ENCODE data around the gene KCNJ3. TPM values are rescaled to one million over a fixed set of nuclear protein-coding genes. Genes with fewer than 3 reads are reported as not detected.
"Not testable (repeated sequence)": the region's sequence is repeated elsewhere in the genome, so short reads cannot be mapped to it uniquely, and the experiment has no call there.

KCNJ3 gene
- total RNA-seq, 1 experiment from 2014 or later: 0.21 TPM

DNA sequence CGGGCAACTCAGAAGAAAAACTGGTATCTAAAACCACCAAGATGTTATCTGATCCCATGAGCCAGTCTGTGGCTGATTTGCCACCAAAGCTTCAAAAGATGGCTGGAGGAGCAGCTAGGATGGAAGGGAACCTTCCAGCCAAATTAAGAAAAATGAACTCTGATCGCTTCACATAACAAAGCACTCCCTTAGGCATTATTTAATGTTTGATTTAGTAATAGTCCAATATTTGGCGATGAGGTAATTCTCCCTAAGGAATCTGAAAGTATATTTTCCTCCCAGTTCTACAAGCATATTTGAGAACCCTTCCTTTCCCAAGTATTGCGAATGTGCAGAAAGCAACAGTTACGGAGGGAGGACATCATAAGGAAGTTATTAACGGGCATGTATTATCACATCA is 156.6 kb downstream of the KCNJ3 start:
- in situ Hi-C loops (cut with HindIII; ENCODE audit: low pct_unique_long_range_greater_than_20kb, low sequenced_read_pairs): no loop called here
- Histone ChIP-seq H3K9me3 (ENCODE audit: control insufficient read depth, insufficient read depth, low read depth, low read length) (no peaks in the 10 kb centered on the region), H3K4me1 (ENCODE audit: control insufficient read depth, insufficient read depth, low read length) (no peaks in the 10 kb centered on the region), H3K27me3 (ENCODE audit: control insufficient read depth, insufficient read depth, low read length) (no peaks in the 10 kb centered on the region), H3K36me3 (ENCODE audit: control insufficient read depth, insufficient read depth, low read length) (no peaks in the 10 kb centered on the region), H3K27ac (ENCODE audit: low read length) (no peak overlapping the region), H3K4me3 (ENCODE audit: low read depth in 2 of 2, low read length in 2 of 2) (no peak overlapping the region)
- ATAC-seq: no peak
- CTCF ChIA-PET: no interaction called here
- TF ChIP-seq TCF7L2 (IDR thresholded peaks at IDR 0.05; ENCODE audit: low read depth, low read length) (no peak), POLR2AphosphoS5 (IDR thresholded peaks at IDR 0.05; ENCODE audit: low read depth, low read length) (no peak), SIN3A (IDR thresholded peaks at IDR 0.05; ENCODE audit: borderline replicate concordance, insufficient read depth, low read depth, low read length) (no peak)
- TF ChIP-seq, protein P1, sequence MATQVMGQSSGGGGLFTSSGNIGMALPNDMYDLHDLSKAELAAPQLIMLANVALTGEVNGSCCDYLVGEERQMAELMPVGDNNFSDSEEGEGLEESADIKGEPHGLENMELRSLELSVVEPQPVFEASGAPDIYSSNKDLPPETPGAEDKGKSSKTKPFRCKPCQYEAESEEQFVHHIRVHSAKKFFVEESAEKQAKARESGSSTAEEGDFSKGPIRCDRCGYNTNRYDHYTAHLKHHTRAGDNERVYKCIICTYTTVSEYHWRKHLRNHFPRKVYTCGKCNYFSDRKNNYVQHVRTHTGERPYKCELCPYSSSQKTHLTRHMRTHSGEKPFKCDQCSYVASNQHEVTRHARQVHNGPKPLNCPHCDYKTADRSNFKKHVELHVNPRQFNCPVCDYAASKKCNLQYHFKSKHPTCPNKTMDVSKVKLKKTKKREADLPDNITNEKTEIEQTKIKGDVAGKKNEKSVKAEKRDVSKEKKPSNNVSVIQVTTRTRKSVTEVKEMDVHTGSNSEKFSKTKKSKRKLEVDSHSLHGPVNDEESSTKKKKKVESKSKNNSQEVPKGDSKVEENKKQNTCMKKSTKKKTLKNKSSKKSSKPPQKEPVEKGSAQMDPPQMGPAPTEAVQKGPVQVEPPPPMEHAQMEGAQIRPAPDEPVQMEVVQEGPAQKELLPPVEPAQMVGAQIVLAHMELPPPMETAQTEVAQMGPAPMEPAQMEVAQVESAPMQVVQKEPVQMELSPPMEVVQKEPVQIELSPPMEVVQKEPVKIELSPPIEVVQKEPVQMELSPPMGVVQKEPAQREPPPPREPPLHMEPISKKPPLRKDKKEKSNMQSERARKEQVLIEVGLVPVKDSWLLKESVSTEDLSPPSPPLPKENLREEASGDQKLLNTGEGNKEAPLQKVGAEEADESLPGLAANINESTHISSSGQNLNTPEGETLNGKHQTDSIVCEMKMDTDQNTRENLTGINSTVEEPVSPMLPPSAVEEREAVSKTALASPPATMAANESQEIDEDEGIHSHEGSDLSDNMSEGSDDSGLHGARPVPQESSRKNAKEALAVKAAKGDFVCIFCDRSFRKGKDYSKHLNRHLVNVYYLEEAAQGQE (IDR thresholded peaks at IDR 0.05; ENCODE audit: insufficient read depth in 1 of 2, low read depth in 2 of 2, low read length in 1 of 2): no peak
- TF ChIP-seq, protein P2, sequence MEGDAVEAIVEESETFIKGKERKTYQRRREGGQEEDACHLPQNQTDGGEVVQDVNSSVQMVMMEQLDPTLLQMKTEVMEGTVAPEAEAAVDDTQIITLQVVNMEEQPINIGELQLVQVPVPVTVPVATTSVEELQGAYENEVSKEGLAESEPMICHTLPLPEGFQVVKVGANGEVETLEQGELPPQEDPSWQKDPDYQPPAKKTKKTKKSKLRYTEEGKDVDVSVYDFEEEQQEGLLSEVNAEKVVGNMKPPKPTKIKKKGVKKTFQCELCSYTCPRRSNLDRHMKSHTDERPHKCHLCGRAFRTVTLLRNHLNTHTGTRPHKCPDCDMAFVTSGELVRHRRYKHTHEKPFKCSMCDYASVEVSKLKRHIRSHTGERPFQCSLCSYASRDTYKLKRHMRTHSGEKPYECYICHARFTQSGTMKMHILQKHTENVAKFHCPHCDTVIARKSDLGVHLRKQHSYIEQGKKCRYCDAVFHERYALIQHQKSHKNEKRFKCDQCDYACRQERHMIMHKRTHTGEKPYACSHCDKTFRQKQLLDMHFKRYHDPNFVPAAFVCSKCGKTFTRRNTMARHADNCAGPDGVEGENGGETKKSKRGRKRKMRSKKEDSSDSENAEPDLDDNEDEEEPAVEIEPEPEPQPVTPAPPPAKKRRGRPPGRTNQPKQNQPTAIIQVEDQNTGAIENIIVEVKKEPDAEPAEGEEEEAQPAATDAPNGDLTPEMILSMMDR (IDR thresholded peaks at IDR 0.05): no peak
- POLR2A ChIA-PET: interaction anchor here (0.6 kb wide), 1 partner anchor 197 kb away, joined by 8 read pairs; no protein-coding TSS in a partner anchor
- DNase-seq (ENCODE audit: low read depth, low spot score): no peak
- intact Hi-C loops (cut with micrococcal nuclease; ENCODE audit: unreplicated experiment): no loop called here
- no TSS peak for BruUV-seq (replicated peaks)

DNA sequence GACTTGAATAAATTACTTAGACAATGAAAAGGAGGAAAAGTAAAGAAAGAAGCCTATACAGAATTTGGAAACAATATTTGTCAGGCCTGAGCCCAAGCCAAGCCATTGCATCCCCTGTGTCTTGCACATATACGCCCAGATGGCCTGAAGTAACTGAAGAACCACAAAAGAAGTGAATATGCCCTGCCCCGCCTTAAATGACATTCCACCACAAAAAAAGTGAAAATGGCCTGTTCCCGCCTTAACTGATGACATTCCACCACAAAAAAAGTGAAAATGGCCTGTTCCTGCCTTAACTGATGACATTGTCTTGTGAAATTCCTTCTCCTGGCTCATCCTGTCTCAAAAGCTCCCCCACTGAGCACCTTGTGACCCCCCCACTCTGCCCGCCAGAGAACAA is 168.7 kb downstream of the KCNJ3 start:
- in situ Hi-C loops (cut with HindIII; ENCODE audit: low pct_unique_long_range_greater_than_20kb, low sequenced_read_pairs); H3K4me3 ChIP-seq (ENCODE audit: low read depth in 2 of 2, low read length in 2 of 2); H3K36me3 ChIP-seq (ENCODE audit: control insufficient read depth, insufficient read depth, low read length); H3K9me3 ChIP-seq (ENCODE audit: control insufficient read depth, insufficient read depth, low read depth, low read length); DNase-seq (ENCODE audit: low read depth, low spot score); POLR2A ChIA-PET; H3K27me3 ChIP-seq (ENCODE audit: control insufficient read depth, insufficient read depth, low read length); BruUV-seq (replicated peaks); H3K4me1 ChIP-seq (ENCODE audit: control insufficient read depth, insufficient read depth, low read length); CTCF ChIA-PET; intact Hi-C loops (cut with micrococcal nuclease; ENCODE audit: unreplicated experiment); H3K27ac ChIP-seq (ENCODE audit: low read length); ATAC-seq: not testable (repeated sequence)

DNA sequence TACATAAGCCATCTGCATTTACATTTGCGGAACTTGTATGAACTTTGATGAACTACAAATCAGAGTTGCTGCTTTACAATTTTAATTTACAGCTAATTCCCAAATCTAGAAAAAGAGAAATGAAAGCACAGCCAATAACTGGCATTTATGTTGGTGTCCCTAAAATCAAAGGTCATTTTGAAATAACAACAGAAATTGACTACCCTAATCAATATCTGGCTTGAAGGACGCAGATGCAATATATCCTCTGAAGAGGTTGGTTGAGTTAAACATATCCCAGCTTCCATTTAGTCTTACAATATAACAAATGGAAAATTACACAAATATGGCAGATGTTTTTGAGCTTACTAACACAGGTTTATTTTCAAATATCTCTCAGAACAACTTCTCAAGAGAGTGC is 177.5 kb downstream of the KCNJ3 start:
- no peaks in the 10 kb centered on the region for H3K27me3 ChIP-seq (ENCODE audit: control insufficient read depth, insufficient read depth, low read length)
- intact Hi-C loops (cut with micrococcal nuclease; ENCODE audit: unreplicated experiment) (no loop called here), in situ Hi-C loops (cut with HindIII; ENCODE audit: low pct_unique_long_range_greater_than_20kb, low sequenced_read_pairs) (no loop called here)
- no peak overlapping the region for H3K4me3 ChIP-seq (ENCODE audit: low read depth in 2 of 2, low read length in 2 of 2)
- no peaks in the 10 kb centered on the region for H3K4me1 ChIP-seq (ENCODE audit: control insufficient read depth, insufficient read depth, low read length)
- no peak for DNase-seq (ENCODE audit: low read depth, low spot score)
- H3K27ac ChIP-seq (ENCODE audit: low read length): no peak overlapping the region
- ChIA-PET POLR2A (no interaction called here), CTCF (no interaction called here)
- ATAC-seq: no peak
- H3K9me3 ChIP-seq (ENCODE audit: control insufficient read depth, insufficient read depth, low read depth, low read length): no peaks in the 10 kb centered on the region
- TF ChIP-seq, protein P2 (IDR thresholded peaks at IDR 0.05): no peak
- TF ChIP-seq TCF7L2 (IDR thresholded peaks at IDR 0.05; ENCODE audit: low read depth, low read length) (no peak), SIN3A (IDR thresholded peaks at IDR 0.05; ENCODE audit: borderline replicate concordance, insufficient read depth, low read depth, low read length) (no peak), POLR2AphosphoS5 (IDR thresholded peaks at IDR 0.05; ENCODE audit: low read depth, low read length) (no peak)
- TF ChIP-seq, protein P1 (IDR thresholded peaks at IDR 0.05; ENCODE audit: insufficient read depth in 1 of 2, low read depth in 2 of 2, low read length in 1 of 2): no peak
- no TSS peak for BruUV-seq (replicated peaks)
- H3K36me3 ChIP-seq (ENCODE audit: control insufficient read depth, insufficient read depth, low read length): no peaks in the 10 kb centered on the region
